Brain microvascular endothelial cell (primary cell): Measurements from ENCODE around the gene KDM5A.

Experiments
- DNase-seq: peaks from one replicate; pipeline ENCODE4 v3.0.0-alpha.2; 2020
- H3K27ac ChIP-seq: fragments of 250-450 bp; sonication (Bioruptor Pico); 2 replicates; pipeline ENCODE4 v1.5.1; 2020; ENCODE audit warnings: mild to moderate bottlenecking, moderate library complexity
- H3K27me3 ChIP-seq: fragments of 250-450 bp; sonication (Bioruptor Pico); replicated peaks from 2 replicates; pipeline ENCODE4 v1.5.1; 2020; ENCODE audit warnings: mild to moderate bottlenecking
- H3K36me3 ChIP-seq: fragments of 250-450 bp; sonication (Bioruptor Pico); replicated peaks from 2 replicates; pipeline ENCODE4 v1.5.1; 2020; ENCODE audit warnings: mild to moderate bottlenecking
- H3K4me3 ChIP-seq: 2 replicates; pipeline ENCODE4 v1.5.1; 2011; ENCODE audit warnings: low read depth, mild to moderate bottlenecking, control low read depth, low read length, moderate library complexity
- in situ Hi-C: cut with HindIII; loops from 2 replicates; pipeline ENCODE4 v1.10.0; 2017; ENCODE audit warnings: low sequenced_read_pairs, low pct_ligation_motif_present
- TF ChIP-seq, protein P1 (sequence below): IDR thresholded peaks from 2 replicates; pipeline ENCODE4 v1.5.1; 2011; ENCODE audit warnings: low read depth, mild to moderate bottlenecking, moderate library complexity, low read length, control low read depth, inconsistent platforms; ENCODE audit errors: missing control alignments

KDM5A gene

DNA sequence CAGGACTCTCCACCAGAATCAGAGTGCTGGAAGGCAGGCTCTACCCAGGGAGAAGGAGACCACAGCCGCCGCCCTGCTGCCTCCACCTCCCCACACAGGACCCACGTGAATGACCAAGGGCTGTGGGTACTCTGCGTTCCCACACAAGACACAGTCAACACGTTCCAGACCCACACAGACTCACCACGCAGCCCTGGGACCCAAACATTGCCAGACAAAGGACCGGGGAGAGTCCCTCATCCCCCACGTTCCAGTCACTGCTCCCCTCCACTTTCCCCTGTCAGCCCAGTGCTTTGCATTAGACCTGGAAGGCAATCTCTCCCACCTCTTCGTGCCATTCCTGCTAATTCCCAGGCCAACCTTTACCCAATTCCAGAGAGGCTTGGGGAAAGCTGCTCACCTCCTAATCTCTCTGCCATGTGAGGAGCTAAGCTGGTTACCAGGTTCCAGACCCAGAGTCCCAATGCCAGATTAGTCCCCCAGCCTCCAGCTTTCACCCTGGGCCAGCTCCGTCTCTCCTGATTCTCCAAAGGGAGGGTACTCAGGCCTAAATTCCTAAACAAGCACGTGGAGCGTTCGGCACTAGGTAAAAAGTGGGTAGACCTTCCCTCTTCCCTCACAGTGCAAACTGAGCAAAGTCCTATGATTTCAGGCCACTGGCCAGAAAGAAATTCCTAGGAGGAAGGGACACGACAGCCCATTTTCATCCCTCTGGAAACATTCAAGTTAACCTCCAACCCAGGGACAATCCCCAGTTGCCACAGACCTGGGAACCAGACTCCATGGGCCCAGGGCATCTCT, 131.4 kb downstream of the KDM5A start:
- no peak for DNase-seq
- Histone ChIP-seq H3K36me3 (no peaks in the 10 kb centered on the region), H3K27ac (no peak overlapping the region), H3K27me3 (no peaks in the 10 kb centered on the region), H3K4me3 (no peak overlapping the region)
- TF ChIP-seq, protein P1, sequence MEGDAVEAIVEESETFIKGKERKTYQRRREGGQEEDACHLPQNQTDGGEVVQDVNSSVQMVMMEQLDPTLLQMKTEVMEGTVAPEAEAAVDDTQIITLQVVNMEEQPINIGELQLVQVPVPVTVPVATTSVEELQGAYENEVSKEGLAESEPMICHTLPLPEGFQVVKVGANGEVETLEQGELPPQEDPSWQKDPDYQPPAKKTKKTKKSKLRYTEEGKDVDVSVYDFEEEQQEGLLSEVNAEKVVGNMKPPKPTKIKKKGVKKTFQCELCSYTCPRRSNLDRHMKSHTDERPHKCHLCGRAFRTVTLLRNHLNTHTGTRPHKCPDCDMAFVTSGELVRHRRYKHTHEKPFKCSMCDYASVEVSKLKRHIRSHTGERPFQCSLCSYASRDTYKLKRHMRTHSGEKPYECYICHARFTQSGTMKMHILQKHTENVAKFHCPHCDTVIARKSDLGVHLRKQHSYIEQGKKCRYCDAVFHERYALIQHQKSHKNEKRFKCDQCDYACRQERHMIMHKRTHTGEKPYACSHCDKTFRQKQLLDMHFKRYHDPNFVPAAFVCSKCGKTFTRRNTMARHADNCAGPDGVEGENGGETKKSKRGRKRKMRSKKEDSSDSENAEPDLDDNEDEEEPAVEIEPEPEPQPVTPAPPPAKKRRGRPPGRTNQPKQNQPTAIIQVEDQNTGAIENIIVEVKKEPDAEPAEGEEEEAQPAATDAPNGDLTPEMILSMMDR = no peak
- in situ Hi-C loops = no loop called here

DNA sequence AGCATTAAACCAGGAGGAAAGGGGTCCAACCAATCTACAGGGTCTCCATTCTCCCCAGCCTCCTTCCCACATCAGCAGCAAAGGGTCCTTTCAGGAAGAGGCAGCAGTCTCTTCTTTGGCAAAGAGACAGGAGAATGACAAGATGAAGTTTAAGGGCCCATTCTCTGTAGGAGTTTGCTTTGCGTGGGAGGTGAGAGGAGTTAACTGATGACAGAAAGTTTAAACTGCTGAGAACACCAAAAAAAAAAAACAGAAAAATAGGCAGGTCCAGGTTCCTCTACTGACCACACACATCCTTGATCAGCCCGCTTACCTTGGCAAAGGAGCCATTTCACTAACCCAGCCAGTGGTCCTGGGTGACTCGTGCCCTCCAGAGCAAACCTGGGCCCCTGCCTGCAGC, 132.2 kb downstream of the KDM5A start:
- Histone ChIP-seq H3K36me3 (no peaks in the 10 kb centered on the region), H3K4me3 (no peak overlapping the region), H3K27ac (no peak overlapping the region), H3K27me3 (no peaks in the 10 kb centered on the region)
- no peak for DNase-seq
- TF ChIP-seq, protein P1 = no peak
- in situ Hi-C loops = no loop called here

DNA sequence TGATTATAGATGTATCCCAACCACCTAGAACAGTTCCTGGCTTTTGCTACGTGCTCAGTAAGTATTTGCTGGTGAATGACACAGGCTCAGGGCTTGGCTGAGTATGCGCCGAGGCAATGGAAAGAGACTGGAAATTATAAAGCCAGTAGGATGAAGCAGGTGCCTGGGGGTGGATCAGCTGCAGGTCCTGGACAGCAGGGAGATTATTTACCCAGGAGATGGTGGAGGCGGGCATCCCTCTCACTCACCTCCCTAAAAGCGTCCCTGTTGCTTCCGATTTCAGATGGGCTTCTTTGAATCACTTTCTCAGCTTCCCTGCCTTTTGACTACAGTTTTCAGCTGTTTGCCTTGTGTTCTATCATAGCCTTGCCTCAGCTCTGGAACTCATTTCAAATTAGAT, 132.9 kb downstream of the KDM5A start:
- Histone ChIP-seq H3K27ac (no peak overlapping the region), H3K27me3 (no peaks in the 10 kb centered on the region), H3K36me3 (no peaks in the 10 kb centered on the region), H3K4me3 (no peak overlapping the region)
- in situ Hi-C loops = no loop called here
- TF ChIP-seq, protein P1 = no peak
- no peak for DNase-seq

DNA sequence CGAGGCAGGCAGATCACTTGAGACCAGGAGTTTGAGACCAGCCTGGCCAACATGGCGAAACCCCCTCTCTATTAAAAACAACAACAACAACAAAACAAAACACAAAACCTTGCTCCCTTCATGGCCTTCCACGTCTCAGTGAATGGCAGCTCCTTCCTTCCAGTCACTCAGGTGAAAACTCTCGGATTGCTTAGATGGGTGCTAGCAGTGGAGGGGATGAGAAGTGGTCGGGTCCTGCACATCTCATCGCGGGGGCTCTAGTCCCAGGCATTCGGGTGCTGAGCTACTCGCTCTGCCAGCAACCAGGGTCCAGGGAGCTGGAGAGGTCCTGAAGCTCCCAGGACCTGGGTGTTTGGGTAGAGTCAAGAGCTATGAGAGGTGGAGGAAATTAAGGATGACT, 134.2 kb downstream of the KDM5A start:
- H3K27ac ChIP-seq = no peak overlapping the region
- H3K36me3 ChIP-seq = no peaks in the 10 kb centered on the region
- no peaks in the 10 kb centered on the region for H3K27me3 ChIP-seq
- no peak for DNase-seq
- in situ Hi-C loops = no loop called here
- no peak overlapping the region for H3K4me3 ChIP-seq
- TF ChIP-seq, protein P1 = no peak

DNA sequence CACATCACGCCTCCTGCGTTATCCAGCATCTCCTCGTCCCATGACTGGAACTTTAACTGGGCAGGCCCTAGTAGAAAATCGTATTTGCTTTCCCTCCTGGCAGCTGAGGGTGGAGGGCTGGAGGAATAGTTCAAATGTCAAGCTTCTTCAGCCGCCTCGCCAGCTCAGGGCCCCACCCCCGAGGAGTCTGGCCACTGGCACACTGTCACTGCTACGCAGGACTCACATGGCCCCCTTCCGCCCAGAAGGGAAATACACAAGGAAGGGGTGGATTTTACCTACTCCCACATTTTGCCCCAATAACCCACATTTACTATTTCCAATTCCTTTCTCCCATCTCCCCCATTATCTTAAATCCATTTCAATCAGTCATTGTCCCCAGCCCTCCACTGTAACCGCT, 135.1 kb downstream of the KDM5A start:
- in situ Hi-C loops = no loop called here
- no peak for DNase-seq
- H3K27me3 ChIP-seq = no peaks in the 10 kb centered on the region

More for the DNA sequence above, 135.1 kb downstream of the KDM5A start:
- Histone ChIP-seq H3K27ac (no peak overlapping the region), H3K4me3 (no peak overlapping the region), H3K36me3 (no peaks in the 10 kb centered on the region)
- TF ChIP-seq, protein P1 = no peak
